GM20431 (cell line): Measurements from ENCODE around the gene NOD2.

Experiments
- in situ Hi-C: fragments of 300-500 bp; cut with MseI, MboI; formaldehyde crosslinking; loops from one replicate; pipeline ENCODE4 v1.15.0; 2020; ENCODE audit warnings: low sequenced_read_pairs; ENCODE audit not compliant: unreplicated experiment

NOD2 gene

DNA sequence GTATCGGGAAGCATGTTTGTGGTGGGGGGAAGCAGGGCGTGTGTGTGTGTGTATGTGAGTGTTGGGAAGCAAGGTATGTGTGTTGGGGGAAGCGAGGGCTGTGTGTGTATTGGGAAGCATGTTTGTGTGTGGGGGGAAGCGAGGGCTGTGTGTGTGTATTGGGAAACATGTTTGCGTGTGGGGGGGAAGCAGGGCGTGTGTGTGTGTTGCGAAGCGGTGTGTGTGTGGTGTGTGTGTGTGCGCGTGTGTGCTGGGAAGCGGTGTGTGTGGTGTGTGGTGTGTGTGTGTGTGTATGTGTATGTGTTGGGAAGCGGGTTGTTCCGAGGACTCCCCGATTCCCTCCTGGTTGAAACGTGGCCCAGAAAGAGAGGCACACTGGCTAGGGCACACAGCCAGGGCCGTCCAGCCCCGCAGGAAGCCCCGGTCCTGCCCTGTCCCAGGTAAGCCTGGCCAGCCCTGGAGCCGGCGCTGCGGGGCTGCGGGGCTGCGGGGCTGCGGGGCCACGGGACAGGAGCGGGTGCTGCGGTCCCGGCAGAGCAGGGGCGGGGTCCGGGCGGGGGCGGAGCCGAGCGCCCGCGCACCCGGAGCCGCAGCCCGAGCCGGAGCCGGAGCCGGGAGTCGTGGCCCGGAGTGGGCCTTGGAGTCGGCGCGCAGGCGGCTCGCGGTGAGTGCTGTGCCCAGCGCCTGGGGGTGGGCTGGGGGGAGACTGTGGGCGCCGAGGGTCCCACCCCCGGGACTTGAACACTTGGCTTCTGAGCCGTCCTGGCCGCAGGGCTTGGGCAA, at the start of gene NOD2:
NOD2 (plus strand) TSS at position 608 of the 783 bp plus-strand sequence. CDS start 5,890 bp downstream, outside the sequence.
- in situ Hi-C loops, result no loop called here

DNA sequence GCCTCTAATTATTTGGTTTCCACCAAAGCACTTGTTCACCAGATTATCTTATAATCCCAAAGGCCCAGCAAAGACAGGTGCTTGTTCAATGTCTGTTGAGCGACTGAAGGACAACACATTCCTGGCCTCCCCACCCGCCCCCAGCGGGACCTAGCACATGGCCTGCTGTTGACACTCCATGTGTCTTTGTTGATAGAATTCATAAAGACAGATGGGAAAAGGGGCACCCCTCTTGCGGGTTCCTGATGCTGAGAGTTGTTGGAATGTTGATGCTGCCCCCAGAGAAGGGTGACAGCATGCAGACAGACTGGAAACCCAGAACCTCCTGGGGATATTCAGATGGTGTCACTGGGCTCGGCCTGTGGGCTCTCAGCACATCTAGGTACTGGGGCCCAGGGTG, 49.2 kb upstream of the NOD2 start:
- in situ Hi-C loops, result no loop called here

DNA sequence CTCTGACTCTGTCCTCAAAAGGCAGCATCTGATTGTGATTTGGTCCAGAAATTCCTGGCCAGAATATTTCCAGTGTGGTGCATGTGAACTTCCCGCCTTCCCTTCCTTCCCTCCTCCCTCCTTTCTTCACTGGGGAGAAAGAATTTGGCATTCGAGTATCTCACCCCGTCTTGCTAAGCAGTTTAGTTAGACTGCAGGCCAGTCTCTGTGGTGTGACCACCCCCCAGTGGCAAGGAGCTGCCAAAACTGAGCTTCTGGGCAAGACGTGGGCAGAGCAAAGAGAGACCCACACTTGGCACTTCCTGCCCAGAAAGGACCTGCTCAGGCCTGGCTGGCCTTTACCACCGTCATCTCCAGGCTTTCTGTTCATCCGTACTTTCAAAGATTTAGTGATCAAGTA, 48.7 kb upstream of the NOD2 start:
- in situ Hi-C loops, result no loop called here

DNA sequence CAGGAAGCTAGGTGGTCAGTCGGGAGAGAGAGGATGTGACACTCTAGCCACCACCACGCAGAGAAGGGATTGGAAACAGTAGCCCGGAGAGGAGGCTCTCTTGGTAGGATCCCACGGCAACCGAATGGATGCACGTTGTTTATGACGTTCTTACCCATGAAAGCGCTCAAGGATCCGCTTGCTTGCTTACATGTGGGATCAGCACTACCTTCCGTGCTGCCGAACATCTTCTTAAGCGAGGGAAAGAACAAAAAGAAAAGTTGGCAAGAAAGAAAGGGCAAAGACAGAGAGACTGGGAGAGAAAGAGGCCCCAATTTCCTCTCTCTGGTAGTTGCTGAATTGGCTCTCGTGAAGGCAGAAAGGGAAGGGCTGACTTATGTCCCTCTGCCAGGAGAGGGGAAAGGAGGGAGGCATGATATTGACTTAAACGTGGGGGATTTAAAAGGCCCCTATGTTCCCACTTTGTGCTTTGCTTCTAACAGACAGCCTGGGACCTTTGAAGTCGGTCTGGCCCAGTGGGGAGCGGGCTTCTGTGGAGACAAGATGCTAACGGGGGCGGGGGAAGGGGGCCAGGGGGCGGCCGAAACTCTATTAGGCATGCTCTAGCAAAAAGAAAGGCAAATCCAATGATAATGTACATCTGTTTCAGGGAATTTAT, 47.7 kb upstream of the NOD2 start:
- in situ Hi-C loops, result no loop called here

DNA sequence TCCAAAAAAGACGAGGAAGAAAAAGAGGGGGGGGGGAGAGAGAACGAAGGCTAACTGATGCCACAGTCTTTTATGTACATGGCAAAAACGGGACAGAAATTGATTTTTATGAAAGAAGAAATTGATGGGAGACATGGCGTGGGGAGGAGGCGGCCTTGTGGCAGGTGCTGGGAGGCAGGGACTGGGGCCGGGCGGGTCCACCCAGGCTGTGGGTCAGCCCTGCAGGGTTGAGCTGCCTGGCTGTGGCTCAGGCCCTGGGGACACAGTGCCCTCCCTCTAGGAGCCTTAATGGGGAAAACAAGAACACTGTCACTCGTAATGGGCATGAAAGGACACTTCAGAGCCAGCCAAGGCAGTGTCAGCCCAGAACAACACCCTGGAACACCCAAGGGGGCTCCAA, 47.1 kb upstream of the NOD2 start:
- in situ Hi-C loops, result no loop called here

DNA sequence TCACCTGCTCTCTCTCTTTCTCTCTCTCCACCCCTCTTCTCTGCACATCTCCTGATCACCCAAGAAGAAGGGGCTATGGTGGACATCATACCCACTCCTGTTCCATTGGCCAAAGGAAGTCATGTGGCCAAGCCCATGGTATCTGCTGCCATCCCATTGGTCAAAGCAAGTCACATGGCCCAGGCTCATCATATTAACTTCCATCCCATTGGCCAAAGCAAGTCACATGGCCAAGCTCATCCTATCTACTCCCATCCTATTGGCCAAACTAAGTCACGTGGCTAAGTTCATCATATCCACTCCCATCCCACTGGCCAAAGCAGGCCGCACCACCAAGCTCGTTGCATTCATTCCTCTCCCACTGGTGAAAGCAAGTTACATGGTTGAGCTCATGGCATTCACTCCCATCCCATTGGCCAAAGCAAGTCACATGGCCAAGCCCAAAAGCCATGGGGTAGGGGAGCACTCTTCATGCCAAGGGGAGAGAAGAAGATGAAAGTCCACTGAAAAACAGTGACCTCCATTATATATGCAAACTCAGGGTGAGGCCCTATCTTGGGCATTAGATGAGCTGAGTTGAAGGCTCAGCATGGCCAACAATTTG, 41.5 kb upstream of the NOD2 start:
- in situ Hi-C loops, result no loop called here

DNA sequence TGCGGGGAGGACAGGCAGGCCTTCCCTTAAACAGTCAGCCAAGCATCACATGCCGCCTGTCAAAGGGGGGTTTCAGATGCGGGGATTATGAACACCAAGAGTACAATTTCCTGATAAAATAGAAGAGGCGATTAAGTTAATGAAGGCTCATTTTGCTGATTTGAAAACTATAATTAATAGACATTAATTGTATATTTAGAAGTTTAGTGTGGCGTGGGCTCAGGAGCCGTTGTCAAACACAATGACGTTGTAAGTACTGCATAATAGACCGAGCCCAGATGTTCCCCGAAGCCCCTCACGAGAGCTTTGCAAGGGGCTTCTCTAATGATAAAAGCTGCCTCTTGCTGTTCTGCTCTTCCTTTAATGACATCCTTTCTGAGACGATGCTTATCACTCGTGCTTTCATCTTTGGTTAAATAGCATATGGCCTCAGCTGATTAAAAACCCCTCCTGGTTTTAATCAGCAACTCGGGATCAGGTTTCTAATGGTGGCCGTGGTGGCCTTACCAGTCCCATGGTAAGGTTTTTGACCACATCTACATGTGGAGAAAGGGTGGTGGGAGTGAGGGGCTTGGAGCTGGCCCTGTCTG, 40.5 kb upstream of the NOD2 start:
- in situ Hi-C loops, result no loop called here

DNA sequence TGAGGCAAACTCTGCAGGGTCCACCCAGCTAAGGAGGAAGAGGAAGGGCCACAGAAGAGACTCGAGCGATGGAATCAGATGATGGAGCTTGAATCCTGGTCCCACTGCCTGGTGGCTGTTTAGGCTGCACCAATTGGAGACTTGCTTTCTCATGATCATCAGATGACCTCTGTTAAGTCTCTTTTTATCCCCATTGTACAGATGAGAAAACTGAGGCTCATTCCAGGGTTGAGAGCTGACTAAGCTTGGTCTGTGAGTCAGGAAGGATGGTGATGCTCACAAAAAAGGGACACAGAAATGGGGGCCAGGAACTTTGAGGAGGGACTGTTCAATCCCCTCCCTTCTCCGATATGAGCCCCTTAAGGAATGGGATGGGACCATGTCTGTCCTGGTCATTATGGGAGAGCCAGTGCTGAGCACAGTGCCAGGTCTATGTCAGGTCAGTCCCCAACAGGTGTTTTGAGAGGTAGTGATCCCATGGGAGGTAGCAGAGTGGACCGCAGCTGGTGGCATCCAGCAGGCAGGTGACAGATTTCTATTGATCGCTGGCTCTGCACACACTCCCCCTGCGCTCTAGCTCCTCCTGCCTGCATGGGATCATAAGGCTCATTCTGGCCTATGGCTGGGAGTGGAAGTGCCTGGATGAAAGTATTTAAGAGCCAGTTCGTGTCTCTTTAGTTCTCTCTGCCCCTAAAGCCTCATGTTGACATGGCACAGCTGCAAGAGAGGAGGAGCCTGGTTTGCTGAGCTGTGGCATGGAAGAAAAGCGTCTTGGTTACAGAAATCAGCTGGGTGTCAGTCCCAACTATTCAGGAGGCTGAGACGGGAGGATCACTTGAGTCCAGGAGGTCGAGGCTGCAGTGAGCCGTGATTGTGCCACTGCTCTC, 39.5 kb upstream of the NOD2 start:
- in situ Hi-C loops, result no loop called here

DNA sequence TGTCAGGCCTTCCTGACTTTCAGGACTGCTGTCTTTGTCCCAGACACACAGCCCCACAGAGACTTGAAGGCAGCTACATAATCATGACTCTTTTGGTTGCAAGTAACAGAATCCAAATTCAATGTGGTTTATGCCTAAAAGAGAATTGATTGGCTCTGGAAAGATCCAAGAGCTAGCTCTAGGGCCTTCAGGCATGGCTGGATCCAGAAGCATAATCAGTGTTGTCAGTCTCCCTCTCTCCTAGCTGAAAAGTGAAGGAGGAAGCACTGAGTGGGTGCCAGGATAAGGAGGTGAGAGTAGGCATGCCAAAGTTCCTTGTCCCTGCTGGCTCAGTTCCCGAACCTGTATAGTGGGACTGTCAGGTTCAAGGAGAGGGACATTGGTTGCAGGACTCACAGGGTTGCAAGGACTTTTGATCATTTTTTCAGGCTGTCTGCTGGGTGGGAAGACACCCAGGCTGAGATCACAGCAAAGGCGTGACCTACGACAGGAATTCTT, 37.8 kb upstream of the NOD2 start:
- in situ Hi-C loops, result no loop called here

DNA sequence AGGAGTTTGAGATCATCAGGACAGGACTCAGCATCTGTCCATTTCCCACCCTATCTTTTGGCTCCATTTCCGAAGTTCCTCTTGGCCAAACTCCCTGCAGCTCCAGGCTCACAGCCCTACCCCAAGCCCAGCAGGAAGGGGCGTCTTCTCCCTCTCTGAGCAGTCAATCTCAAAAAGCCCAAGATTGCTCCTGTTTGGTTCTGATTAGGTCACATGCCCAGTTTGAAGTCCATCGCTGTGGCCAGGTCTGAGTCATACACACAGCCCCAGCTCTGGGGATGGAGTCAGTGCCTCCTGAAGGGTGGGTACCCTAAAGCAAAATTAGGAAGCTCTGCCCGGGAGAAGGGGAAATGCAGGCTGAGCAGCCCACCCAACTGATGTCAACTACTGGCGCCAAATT, 36.2 kb upstream of the NOD2 start:
- in situ Hi-C loops, result no loop called here

DNA sequence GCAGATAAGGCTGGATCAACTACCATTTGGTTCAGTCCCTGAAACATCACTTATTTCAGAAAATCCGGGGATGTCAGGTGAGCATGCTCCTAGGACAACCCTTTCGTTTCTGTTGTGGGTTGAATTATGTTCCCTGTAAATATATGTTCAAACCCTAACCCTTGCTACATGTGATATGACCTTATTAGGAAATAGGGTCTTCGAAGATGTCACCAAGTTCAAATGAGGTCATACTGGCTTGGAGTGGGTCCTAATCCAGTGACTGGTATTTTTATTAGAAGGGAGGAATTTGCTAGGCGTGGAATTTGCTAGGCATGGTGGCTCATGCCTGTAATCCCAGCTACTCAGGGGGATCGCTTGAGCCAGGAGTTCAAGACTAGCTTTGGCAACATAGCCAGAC, 33.6 kb upstream of the NOD2 start:
- in situ Hi-C loops, result no loop called here

DNA sequence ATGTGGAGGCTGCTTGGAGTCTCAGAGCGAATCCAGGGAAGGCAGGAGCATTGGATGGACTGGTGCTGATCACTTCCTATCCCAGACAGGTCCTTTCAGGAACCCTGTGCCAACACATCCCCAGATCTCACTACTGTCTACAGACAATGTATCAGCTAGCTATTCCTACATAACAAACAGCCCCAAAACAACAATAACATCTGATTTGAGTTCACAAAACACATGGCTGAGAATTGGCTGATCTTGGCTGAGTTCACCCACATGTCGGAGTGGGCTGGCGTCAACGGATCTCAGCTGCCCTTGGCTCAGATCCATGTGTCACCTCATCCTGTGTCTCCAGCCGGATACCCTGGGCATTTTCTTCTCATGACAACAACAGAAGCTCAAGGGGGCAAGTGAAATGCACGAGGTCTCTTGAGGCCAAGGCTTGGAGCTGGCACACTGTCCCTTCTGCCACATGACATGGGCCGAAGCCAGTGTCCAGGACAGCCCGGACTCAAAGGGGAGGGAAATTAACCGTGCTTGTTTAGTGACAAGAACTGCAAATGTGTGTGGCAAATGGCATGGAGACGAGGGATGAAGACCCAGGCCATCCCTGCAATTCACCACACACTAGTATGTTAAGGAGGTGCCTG, 31.0 kb upstream of the NOD2 start:
- in situ Hi-C loops, result no loop called here

DNA sequence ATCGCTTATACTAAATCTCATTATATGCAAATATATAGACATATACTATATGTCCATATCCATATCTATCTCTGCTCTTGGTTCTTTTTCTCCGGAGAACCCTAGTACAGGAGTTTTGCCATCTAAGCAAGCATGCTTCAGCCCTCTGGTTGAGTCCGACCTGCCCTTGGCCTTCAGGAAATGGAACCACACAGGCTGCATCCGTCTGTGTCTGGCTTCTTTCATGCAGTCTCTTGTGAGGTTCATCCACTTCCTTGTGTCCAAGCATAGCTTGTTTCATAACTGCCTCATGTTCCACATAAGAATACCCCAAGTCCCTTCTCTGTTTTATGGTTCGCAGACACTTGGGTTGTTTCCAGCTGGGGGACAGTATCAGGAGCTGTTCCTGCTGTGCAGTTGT, 29.1 kb upstream of the NOD2 start:
- in situ Hi-C loops, result no loop called here

DNA sequence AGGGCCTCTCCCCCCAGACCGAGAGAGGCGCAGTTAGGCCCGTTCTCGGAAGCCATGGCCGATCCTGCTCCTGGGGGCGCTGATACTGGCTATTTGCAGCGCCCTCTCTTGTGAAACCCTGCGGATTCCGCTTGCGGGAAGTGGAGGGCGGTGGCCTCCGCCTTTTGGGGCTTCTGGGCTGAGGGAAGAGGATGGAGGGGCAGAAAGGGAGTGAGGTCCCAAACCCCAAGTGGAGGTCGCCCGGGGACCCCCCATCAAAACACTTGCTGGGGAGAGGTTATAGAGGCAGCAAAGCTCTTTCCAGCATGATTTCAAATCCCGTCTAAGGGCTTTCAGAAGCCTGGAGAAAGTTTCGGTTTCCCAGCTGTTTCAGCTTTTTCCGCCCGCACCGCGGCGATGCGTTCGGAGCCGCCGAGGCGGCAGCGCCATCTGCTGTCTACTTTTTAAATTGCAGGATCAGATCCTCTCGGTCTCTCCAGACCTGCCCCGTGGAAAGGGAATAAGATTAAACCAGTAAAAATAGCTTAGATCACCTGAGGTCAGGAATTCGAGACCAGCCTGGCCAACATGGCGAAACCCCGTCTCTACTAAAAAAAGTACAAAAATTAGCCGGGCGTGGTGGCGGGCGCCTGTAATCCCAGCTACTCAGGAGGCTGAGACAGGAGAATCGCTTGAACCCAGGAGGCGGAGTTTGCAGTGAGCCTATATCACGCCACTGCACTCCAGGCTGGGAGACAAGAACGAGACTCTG, 28.1 kb upstream of the NOD2 start:
- in situ Hi-C loops, result no loop called here

DNA sequence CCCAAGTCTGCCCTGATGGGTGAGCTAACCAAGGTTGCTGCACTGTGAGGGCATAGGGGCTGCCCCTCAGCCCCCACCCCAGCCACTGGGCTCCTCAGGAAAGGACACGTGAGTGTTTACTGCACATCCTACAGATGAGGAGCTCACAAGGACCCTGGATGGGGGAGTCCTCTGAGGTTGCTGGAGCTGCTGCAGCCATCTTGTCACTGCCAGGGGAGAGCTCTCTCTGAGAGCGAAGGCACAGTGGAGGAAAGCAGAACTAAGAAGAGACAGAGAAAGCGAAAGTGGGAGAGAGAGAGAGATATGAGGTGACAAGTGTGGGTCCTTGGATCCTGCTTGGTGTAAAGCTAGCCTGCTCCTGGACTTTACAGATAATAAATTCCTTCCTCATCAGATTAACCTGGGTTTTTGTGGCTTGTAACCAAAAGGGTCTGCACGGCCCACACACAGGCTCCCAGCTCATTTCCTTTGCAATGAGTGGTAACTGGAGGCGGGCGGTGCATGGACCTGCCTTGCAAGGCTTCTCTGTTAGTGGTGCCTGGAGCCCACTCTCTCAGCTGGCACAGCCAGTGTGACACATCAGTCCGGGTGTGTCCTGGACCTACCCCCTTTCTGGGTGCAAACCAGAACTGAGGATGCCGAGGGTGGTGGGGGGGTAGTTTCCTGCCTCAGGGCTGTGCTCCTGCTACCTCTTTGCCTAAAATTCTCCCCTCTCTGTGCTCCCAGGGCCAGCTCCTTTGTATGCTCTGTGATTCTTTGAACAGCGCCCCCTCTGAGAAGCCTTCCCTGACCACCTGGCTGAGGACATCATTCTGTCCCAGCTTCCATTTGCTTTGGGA, 26.5 kb upstream of the NOD2 start:
- in situ Hi-C loops, result no loop called here

DNA sequence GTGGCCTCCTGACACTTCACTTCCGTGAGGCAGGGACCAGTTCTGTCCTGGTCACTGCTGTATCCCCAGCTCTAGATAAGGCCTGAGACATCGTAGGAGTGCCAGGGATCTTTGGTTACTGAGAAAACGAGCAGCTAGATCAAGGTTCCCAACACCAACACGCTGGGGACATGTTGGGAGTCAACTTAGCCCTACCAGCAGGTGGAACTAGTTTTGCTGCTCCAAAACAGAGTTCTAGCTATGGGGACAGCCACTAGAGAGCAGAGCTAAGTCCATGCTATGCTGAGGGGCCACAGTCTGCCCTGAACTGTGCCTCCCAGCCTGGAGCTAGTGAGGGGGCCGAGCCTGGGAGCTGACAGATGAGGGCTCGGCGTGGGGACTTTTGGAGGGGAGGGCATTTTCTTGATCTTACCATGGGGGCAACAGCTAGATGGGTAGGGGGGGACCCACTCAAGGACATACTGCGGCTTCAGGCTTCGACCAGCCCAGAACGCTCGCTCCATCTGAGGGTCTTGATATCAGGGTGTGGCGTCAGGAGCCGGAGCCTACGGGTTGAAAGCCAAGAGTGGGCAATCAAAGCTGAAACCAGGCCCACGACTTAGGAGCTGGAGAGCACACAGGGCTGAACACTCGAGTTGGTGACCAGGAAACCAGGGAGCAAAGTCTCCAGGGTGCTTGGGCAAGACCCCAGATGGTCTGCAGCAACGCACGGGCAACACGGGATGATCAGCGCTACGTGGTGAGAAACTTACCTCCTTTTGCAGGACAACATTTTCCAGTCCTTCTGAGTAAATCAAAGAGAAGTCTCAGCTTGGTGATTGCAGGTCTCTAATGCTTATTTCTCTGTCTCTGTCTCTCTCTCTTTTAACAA, 25.7 kb upstream of the NOD2 start:
- in situ Hi-C loops, result no loop called here
